GM19438 (cell line): Measurements from ENCODE around the gene BMP7.
"Not testable (repeated sequence)": the region's sequence is repeated elsewhere in the genome, so short reads cannot be mapped to it uniquely, and the experiment has no call there.

Experiments
- ATAC-seq: cut with Tn5 transposase; IDR thresholded peaks from one replicate; pipeline ENCODE4 v1.9.1; 2021; ENCODE audit warnings: low read depth; ENCODE audit not compliant: unreplicated experiment

The BMP7 gene

GRCh38 chr20:57252559-57253162, 13.8 kb downstream of the BMP7 start:
- ATAC-seq = no peak

DNA sequence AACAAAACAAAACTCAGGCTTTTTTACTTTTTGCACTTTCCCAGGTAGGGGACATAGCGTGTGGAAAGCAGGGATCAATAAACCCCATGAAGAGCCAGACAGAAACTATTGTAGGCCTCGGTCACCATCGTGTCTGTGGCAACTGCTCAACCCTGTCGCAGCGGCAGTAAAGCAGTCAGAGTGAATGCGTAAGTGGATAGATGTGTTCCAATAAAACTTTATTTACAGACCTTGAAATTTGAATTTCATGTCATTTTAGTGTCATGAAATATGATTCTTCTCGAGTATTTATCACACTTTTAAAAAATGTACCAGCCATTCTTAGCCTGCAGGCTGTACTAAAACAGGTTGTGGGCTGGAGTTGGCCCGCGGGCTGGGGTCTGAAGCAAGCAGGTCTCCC, 14.5 kb downstream of the BMP7 start:
- ATAC-seq = no peak

DNA sequence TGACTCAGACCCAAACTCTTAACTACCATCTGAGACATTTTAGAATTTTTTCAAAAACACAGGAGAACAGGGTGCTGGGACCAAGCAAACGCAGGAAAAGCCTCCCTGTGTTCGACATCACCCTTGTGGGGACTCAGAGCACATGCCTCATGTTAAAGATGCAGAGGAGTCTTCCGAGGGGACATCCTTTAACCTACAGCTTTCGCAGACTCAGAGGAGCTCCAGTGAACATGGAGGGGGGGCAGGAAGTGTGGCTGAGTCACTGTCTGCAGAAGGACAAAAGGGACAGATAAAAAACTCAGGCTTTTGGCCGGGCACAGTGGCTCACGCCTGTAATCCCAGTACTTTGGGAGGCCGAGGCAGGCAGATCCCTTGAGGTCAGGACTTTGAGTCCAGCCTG, 15.1 kb downstream of the BMP7 start:
- no peak for ATAC-seq

DNA sequence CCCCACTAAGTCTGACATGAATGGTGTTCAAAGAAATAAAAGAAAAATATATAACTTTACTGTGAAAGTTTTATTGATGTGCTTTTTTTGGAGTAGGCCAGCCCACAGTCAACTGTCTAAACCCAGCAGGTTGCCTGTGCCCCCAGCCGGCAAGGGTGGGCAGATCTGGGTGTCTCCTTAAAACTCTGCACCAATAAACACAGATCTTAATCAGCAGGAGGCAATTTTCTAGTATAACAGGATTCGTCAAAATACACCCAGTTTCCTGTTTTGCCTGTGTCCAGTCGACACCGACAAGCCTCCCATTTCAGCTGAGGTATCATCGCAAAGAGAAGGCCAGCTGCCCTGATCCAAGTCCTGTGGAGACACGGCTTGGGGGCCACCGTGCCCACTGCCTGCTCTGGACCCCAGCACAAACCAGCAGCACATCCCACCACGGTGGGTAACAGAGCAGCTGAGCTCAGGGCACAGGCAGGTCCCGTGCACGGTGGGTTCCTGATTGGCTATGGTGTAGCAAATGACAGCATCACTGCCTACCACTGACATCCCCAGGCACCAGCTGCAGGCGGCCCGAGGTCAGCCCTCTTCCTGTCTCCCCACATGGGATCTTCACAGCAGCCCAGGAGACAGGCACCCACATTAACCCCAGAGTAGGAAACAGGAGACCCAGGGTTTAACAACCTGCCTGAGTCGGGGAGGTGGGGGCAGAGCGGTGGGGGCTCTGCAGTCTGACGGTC, 15.7 kb downstream of the BMP7 start:
- ATAC-seq = no peak

DNA sequence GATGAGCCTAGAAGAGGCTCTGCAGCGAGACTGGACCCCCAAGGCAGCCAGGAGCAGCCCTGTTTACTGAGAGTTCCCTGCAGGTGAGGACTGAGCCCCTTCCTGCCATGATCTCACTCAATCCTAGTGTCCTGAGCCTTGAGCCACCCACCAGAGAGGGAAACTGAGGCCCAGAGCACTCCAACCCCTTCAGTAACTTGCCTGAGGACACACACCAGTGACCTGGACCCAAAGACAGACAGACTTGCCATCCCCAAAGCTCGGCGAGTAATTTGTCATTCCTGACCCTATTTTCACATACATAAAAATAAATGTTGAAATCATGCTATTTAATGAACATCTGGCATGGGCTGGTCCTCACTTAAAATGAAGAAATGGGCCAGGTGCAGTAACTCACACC, 16.7 kb downstream of the BMP7 start:
- ATAC-seq = no peak

DNA sequence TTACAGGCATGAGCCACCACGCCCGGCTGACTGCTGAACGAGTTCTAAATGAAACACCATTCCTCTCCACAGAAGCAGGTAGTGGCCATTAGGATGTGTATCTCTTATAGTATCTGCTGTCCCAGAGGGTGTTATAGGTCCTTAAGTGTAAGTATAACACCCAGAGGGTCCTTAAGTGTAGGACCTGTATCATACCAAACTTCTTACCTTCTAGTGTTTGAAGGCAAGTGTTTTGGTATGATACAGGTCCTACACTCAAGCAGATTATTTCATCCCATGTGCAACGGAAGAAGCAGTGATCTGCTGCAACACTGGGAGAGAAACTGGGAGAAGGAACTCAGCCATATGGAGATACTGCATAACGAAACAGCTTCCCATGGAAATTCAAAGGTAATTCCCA, 17.4 kb downstream of the BMP7 start:
- ATAC-seq = no peak

- ATAC-seq = no peak
Observed at GRCh38 chr20:57248132-57248797, 18.2 kb downstream of the BMP7 start.

DNA sequence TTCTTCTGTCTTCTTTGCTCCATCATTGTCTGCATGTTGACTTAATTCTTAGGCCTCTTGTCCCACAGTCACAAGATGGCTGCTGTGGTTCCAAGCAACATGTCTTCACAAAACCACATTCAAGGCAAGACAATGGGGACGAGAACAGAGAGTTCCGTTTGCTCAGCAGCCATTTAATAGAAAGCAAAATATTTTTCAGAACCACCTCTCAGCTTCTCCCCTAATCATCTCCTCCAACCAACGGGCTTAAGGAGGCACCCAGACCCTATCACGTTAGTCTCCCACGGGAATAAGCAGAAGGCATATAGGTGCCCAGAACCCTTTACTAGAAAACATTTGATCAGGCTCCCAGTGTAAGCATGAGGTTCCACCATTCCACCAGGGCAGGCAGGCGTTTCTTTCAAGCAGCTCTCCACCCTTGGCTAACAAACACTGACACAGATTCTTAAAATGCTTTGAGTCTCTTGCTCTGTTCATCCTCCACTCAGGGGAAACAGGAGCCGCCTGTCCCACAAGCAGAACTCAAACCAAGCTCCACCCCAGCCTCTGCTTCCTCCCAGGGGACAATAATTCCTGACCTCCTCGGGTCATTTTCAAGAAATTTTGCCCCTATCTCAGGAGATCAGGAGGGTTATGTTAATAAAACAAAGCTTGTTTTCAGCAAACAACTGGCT, 19.0 kb downstream of the BMP7 start:
- ATAC-seq = no peak

DNA sequence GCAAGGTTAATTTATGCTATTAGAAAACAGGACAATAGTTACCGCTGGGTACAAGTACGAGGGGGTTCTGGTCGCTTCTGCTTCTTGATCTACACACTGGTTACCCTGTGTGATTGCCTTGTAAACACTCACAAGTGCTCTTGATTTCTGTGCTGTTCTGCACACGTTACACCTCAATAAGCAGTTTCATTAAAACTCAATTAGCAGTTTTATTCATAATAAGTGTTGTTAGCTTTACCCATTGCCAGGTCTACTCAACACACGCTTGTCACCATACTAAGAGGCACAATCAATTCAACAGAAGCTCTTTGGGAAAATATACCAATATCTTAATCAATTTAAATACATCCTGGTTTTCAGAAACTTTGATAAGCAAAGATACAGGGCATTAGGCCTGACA, 20.4 kb downstream of the BMP7 start:
- no peak for ATAC-seq

DNA sequence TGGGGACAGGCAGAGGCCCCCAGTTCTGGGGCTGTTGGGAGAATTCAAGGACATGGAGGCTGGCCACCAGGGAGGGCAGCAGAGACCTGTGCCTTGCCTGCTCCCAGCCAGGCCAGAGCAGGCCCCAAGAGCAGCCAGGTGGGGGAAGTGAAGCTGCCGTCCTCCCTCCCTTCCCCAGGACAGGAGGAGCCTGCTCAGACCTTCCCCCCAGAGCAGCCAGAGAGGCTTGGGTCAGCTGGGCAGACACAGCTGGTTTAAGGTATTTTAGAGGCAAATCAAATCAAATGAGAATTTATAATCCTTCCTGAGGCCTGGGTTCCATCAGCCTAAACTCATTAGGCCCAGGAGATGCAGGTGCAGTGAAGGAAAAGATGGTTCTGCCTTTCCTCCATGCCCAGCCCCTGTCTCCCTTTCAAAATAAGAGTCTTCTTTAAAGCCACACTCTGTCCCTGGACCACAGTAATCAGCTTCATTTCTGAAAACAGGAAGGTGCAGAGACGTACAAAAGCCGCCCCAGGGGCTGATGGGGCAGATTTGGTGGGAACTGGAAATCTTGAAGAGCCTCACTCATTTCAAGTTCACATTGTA, 21.7 kb downstream of the BMP7 start:
- ATAC-seq = no peak

GRCh38 chr20:57244221-57244585, 22.2 kb downstream of the BMP7 start:
- no peak for ATAC-seq

- ATAC-seq = no peak
Observed at GRCh38 chr20:57243480-57244220, 22.8 kb downstream of the BMP7 start.

- ATAC-seq = no peak
Observed at GRCh38 chr20:57242414-57242813, 24.0 kb downstream of the BMP7 start.

DNA sequence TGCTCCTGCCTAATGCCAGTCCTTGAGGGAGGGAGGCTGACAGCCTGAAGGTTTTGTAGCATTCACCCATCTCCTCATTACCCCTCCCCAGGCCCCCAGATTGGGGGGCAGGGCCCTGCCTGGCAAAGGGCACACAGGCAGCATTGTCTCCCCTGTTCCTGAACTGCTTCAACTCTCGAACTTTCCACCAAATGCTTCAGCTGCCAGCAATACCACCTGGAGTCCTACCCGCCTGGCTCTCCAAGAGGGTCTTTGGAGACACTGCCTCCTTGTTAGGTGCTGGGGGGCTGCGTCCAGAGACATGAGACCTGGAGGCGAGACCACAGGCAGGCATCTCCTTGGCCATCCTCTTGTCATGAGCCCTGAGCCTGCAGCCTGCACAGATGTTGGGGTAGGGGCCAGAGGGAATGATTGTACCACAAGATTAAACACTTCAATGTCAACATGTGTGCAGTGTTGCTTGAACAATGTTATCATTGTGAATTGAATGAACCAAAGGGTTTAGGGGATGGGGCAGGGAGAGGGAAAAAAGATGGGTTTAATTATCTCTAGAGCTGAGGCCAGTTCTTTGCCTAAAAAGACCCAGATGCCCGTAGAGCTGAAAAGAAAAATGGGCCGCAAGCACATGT, 25.0 kb downstream of the BMP7 start:
- ATAC-seq = no peak

DNA sequence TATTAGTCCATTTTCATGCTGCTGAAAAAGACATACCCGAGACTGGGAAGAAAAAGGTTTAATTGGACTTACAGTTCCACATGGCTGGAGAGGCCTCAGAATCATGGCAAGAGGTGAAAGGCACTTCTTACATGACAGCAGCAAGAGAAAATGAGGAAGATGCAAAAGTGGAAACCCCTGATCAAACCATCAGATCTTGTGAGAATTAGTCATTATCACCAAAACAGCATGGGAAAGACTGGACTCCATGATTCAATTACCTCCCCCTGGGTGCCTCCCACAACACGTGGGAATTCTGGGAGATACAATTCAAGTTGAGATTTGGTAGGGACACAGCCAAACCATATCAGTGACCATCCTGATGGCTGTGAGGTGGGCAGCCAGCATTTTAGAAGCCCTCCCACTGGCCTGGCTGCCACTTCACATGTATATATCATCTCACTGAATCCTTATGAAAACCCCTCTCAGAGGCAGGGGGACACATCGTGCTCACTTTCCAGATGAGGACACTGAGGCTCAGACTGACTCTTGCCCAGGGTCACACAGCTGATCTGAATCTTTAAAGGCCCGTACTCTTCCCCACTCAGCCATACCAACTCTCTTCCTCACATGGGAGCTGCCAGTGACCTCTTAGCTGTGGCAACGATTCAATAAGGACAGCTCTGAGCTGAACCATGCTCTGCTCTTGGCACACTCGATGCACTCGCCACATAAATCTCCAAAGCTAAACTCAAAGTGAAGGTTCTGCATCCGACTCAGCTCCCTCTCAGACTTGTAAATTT, 25.7 kb downstream of the BMP7 start:
- no peak for ATAC-seq

DNA sequence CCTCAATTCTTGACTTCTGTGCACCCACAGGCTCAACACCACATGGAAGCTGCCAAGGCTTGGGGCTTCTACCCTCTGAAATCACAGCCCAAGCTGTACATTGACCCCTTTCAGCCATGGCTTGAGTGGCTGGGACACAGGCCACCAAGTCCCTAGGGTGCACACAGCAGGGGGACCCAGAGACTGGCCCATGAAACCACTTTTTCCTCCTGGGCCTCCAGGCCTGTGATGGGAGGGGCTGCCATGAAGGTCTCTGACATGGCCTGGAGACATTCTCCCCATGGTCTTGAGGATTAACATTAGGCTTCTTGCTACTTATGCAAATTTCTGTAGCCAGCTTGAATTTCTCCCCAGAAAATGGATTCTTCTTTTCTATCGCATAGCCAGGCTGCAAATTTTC, 26.7 kb downstream of the BMP7 start:
- not testable (repeated sequence) for ATAC-seq

GRCh38 chr20:57239324-57239723, 27.1 kb downstream of the BMP7 start:
- ATAC-seq = not testable (repeated sequence)

GRCh38 chr20:57238089-57238488, 28.4 kb downstream of the BMP7 start:
- no peak for ATAC-seq

DNA sequence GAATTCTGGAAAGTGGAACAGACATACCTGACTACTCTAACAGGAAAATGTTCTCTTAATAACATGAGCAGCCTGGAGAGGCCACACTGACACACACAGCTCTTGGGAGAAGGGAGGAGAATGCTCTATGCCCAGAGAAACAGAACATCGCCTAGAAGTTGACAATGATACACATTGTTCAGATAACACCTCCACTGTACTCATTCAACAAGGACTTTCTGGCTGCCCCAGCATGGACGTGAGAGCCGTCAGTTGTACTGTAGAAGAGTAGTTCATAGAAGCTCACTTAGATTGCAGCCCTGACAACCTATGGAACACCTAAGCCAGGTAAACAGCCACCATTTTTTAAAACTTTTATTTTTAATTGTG, 28.9 kb downstream of the BMP7 start:
- no peak for ATAC-seq
